ENCODE data around the gene GPER1. TPM values are rescaled to one million over a fixed set of nuclear protein-coding genes. Genes with fewer than 3 reads are reported as not detected.

The GPER1 gene
- total RNA-seq, 1 experiment from 2014 or later: 4.9 TPM

GRCh38 chr7:1045069-1046063 is 42.5 kb upstream of the GPER1 start:
- H3K4me2 ChIP-seq (ENCODE audit: low read length): peak overlapping the region; percentile 98
- H3K79me2 ChIP-seq (ENCODE audit: low read length): peaks cover 29% of the 10 kb centered on the region; the same call in 1 of the 2 replicates
- H2AFZ ChIP-seq (ENCODE audit: low read length): peak overlapping the region; percentile 76; the same call in 1 of the 2 replicates
- H3K36me3 ChIP-seq (ENCODE audit: low read depth, low read length): no peaks in the 10 kb centered on the region
- peak overlapping the region; percentile 74 for H3K9ac ChIP-seq (ENCODE audit: low read length)
- H4K20me1 ChIP-seq (ENCODE audit: low read length): peaks cover 5% of the 10 kb centered on the region; the same call in 1 of the 2 replicates
- BruUV-seq (replicated peaks): TSS peak; percentile 54
- no peak for ATAC-seq
- no peak for DNase-seq
- TF ChIP-seq CTCF (conservative IDR thresholded peaks at IDR 0.05; ENCODE audit: low read depth, low read length) (no peak), EZH2phosphoT487 (IDR thresholded peaks at IDR 0.05; ENCODE audit: borderline replicate concordance, low read length) (no peak), EZH2 (IDR thresholded peaks at IDR 0.05; ENCODE audit: low read length, unreplicated experiment) (no peak)
- H3K27me3 ChIP-seq (ENCODE audit: low read length): no peaks in the 10 kb centered on the region
- H3K4me1 ChIP-seq (ENCODE audit: insufficient read depth, low read length): peaks cover 30% of the 10 kb centered on the region
- ChIA-PET CTCF (interaction anchor here (1.9 kb wide), 1 partner anchor 53 kb away, joined by 12 read pairs; no protein-coding TSS in a partner anchor), POLR2A (ENCODE audit: unreplicated experiment) (no interaction called here)
- intact Hi-C loops (cut with micrococcal nuclease): no loop called here
- H3K9me3 ChIP-seq (ENCODE audit: low read length): no peaks in the 10 kb centered on the region
- H3F3A ChIP-seq (ENCODE audit: low read length, unreplicated experiment): no peaks in the 10 kb centered on the region
- no peaks in the 10 kb centered on the region for H3K9me2 ChIP-seq (replicated peaks; ENCODE audit: low read length)
- H3K4me3 ChIP-seq (ENCODE audit: low read length): peak overlapping the region; percentile 88
- peak overlapping the region; percentile 21; the same call in 1 of the 2 replicates for H3K27ac ChIP-seq (ENCODE audit: low read length)

GRCh38 chr7:1046722-1047679 is 40.9 kb upstream of the GPER1 start:
- Histone ChIP-seq H3K9me3 (ENCODE audit: low read length) (no peaks in the 10 kb centered on the region), H3K4me2 (ENCODE audit: low read length) (no peak overlapping the region), H3K9me2 (replicated peaks; ENCODE audit: low read length) (no peaks in the 10 kb centered on the region), H3K9ac (ENCODE audit: low read length) (no peak overlapping the region), H3K36me3 (ENCODE audit: low read depth, low read length) (no peaks in the 10 kb centered on the region), H4K20me1 (ENCODE audit: low read length) (peaks cover 5% of the 10 kb centered on the region; the same call in 1 of the 2 replicates), H3K4me1 (ENCODE audit: insufficient read depth, low read length) (peaks cover 30% of the 10 kb centered on the region), H3K4me3 (ENCODE audit: low read length) (no peak overlapping the region), H3K79me2 (ENCODE audit: low read length) (peaks cover 23% of the 10 kb centered on the region; the same call in 1 of the 2 replicates), H3K27me3 (ENCODE audit: low read length) (no peaks in the 10 kb centered on the region), H2AFZ (ENCODE audit: low read length) (no peak overlapping the region), H3K27ac (ENCODE audit: low read length) (no peak overlapping the region), H3F3A (ENCODE audit: low read length, unreplicated experiment) (no peaks in the 10 kb centered on the region)
- no TSS peak for BruUV-seq (replicated peaks)
- ChIA-PET POLR2A (ENCODE audit: unreplicated experiment) (no interaction called here), CTCF (interaction anchor here (0.7 kb wide), 1 partner anchor 11 kb away, joined by 3 read pairs; no protein-coding TSS in a partner anchor)
- peak; percentile 5 for DNase-seq
- intact Hi-C loops (cut with micrococcal nuclease): no loop called here
- ATAC-seq: no peak
- TF ChIP-seq EZH2 (IDR thresholded peaks at IDR 0.05; ENCODE audit: low read length, unreplicated experiment) (no peak), CTCF (conservative IDR thresholded peaks at IDR 0.05; ENCODE audit: low read depth, low read length) (no peak), EZH2phosphoT487 (IDR thresholded peaks at IDR 0.05; ENCODE audit: borderline replicate concordance, low read length) (no peak)

All from PC-3 (cell line).